OCI-LY3 (cell line): ENCODE measurements around the gene FRMD3.

ENCODE experiments used
- H2AFZ ChIP-seq: fragments of 200-600, 300-600 bp; shearing (Covaris generic); 2 replicates; pipeline ENCODE4 v1.6.0; 2014; ENCODE audit warnings: antibody characterized with exemption, low read depth, low read length
- H3K27ac ChIP-seq: fragments of 200-600, 300-600 bp; sonication (generic); 2 replicates; pipeline ENCODE4 v1.5.1; 2014; ENCODE audit warnings: mild to moderate bottlenecking, low read length, moderate library complexity, mixed read lengths
- H3K27me3 ChIP-seq: fragments of 200-600, 300-600 bp; sonication (generic); 2 replicates; pipeline ENCODE4 v1.6.1; 2014; ENCODE audit warnings: low read depth, low read length, mixed read lengths
- H3K36me3 ChIP-seq: fragments of 200-600, 300-600 bp; sonication (generic); replicated peaks from 2 replicates; pipeline ENCODE3; 2014; ENCODE audit warnings: low read depth, low read length, mixed read lengths
- H3K4me1 ChIP-seq: fragments of 300-600, 200-600 bp; sonication (generic); 2 replicates; pipeline ENCODE4 v1.6.1; 2014; ENCODE audit warnings: low read length, mixed read lengths
- H3K4me2 ChIP-seq: fragments of 200-600, 300-600 bp; sonication (generic); 2 replicates; pipeline ENCODE4 v1.6.1; 2014; ENCODE audit warnings: low read length, mixed read lengths
- H3K4me3 ChIP-seq: fragments of 300-600, 200-600 bp; sonication (generic); 2 replicates; pipeline ENCODE4 v1.5.1; 2014; ENCODE audit warnings: antibody characterized with exemption, mild to moderate bottlenecking, low read length, moderate library complexity
- H3K79me2 ChIP-seq: fragments of 300-600, 200-600 bp; shearing (Covaris generic); 2 replicates; pipeline ENCODE4 v1.6.1; 2014; ENCODE audit warnings: mild to moderate bottlenecking, low read length, mixed read lengths
- H3K9ac ChIP-seq: fragments of 300-600, 200-600 bp; shearing (Covaris generic); 2 replicates; pipeline ENCODE4 v1.6.0; 2014; ENCODE audit warnings: mild to moderate bottlenecking, low read length, moderate library complexity
- H3K9me3 ChIP-seq: fragments of 200-600, 300-600 bp; shearing (Covaris generic); 2 replicates; pipeline ENCODE4 v1.6.1; 2014; ENCODE audit warnings: low read length, mixed read lengths; ENCODE audit not compliant: insufficient read depth
- H4K20me1 ChIP-seq: fragments of 200-600, 300-600 bp; sonication (generic); 2 replicates; pipeline ENCODE4 v1.6.1; 2016; ENCODE audit warnings: low read length, mixed read lengths; ENCODE audit not compliant: insufficient read depth
- EZH2phosphoT487 ChIP-seq: fragments of 200-600 bp; shearing (Covaris generic); IDR thresholded peaks from 2 replicates; pipeline ENCODE4 v1.6.1; 2018; ENCODE audit warnings: antibody characterized with exemption, mixed run types, low read depth
- TF ChIP-seq, protein P1 (sequence below): fragments of 200-600, 300-600 bp; sonication (generic); IDR thresholded peaks from 2 replicates; pipeline ENCODE4 v1.5.1; 2014; ENCODE audit warnings: antibody characterized with exemption, low read length, low read depth

FRMD3 gene

DNA sequence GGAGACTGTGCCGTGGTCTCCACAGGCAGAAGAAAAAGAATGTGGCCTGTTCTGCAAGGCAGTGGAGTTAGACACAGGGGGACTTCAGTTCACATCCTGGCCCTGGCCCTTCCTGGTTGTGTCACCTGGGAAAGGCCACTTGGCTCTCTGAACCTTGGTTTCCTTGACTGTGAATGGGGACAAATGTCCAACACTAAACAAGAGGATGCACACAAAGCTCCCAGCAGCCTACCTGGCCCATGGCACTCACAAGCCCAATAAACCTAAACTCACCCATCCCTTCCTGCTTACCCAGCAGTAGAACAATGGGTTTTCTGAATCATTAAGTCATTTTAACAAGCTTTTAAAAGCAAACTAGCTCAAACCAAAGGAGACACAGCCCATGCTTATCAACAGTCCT, 103.9 kb downstream of the FRMD3 start:
- H3K4me1 ChIP-seq, result peaks cover 6% of the 10 kb centered on the region
- no peak overlapping the region for H3K9ac ChIP-seq
- no peak overlapping the region for H3K4me3 ChIP-seq
- H3K79me2 ChIP-seq, result no peaks in the 10 kb centered on the region
- no peak overlapping the region for H3K4me2 ChIP-seq
- H3K27me3 ChIP-seq, result no peaks in the 10 kb centered on the region
- no peak overlapping the region for H3K27ac ChIP-seq
- no peaks in the 10 kb centered on the region for H4K20me1 ChIP-seq
- no peak overlapping the region for H2AFZ ChIP-seq
- no peak for TF ChIP-seq EZH2phosphoT487
- TF ChIP-seq, protein P1, sequence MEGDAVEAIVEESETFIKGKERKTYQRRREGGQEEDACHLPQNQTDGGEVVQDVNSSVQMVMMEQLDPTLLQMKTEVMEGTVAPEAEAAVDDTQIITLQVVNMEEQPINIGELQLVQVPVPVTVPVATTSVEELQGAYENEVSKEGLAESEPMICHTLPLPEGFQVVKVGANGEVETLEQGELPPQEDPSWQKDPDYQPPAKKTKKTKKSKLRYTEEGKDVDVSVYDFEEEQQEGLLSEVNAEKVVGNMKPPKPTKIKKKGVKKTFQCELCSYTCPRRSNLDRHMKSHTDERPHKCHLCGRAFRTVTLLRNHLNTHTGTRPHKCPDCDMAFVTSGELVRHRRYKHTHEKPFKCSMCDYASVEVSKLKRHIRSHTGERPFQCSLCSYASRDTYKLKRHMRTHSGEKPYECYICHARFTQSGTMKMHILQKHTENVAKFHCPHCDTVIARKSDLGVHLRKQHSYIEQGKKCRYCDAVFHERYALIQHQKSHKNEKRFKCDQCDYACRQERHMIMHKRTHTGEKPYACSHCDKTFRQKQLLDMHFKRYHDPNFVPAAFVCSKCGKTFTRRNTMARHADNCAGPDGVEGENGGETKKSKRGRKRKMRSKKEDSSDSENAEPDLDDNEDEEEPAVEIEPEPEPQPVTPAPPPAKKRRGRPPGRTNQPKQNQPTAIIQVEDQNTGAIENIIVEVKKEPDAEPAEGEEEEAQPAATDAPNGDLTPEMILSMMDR, result no peak
- peaks cover 13% of the 10 kb centered on the region for H3K36me3 ChIP-seq
- H3K9me3 ChIP-seq, result no peaks in the 10 kb centered on the region

DNA sequence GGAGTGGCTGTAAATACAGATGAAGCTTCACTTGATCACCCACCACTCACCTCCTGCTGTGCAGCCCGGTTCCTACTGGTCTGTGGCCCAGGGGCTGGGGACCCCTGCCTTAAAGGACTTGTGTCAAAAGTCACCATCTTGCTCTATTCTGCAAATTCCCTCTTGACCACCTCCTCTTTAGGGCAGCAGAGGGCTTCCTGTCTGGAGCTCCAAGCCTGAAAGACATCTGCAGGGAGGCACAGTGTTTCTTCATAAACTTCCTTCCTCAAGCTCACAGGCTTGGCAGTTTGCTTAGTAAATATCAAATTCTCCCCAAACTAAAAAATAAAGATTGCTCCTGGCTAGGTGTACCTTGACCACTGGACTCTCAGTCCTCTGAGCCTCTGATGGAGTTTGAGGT, 104.4 kb downstream of the FRMD3 start:
- Histone ChIP-seq H3K9ac (no peak overlapping the region), H3K4me1 (peaks cover 6% of the 10 kb centered on the region), H3K4me2 (no peak overlapping the region), H3K9me3 (no peaks in the 10 kb centered on the region), H2AFZ (no peak overlapping the region), H3K4me3 (no peak overlapping the region), H3K27ac (no peak overlapping the region), H3K36me3 (peaks cover 13% of the 10 kb centered on the region), H3K79me2 (no peaks in the 10 kb centered on the region), H4K20me1 (no peaks in the 10 kb centered on the region), H3K27me3 (no peaks in the 10 kb centered on the region)
- no peak for TF ChIP-seq EZH2phosphoT487
- TF ChIP-seq, protein P1, result no peak

DNA sequence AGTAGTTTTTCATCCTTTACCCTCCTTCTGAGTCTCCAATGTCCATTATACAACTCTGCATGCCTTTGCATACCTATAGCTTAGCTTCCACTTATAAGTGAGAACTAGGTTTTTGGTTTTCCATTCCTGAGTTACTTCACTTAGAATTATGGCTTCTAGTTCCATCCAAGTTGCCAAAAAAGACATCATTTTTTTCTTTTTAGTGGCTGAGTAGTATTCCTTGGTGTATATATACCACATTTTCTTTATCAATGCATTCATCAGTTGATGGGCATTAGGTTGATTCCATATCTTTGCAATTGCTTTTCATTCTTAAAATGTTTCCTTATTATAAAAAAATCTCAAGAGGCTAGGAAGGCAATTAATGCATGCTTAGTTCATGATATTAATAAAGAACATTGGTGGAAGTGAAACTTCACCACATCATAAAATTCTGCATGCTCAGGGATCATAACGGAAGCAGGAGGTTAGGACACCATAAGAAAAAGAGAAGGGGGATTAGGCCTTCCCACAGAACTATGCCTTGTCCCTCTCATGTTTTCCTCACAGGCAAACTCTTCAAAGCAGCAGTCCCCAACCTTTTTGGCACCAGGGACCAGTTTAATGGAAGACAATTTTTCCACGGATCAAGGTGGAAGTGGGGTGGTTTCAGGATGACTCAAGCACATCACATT, 105.2 kb downstream of the FRMD3 start:
- H3K4me1 ChIP-seq, result peaks cover 6% of the 10 kb centered on the region
- no peaks in the 10 kb centered on the region for H3K9me3 ChIP-seq
- TF ChIP-seq EZH2phosphoT487, result no peak
- TF ChIP-seq, protein P1, result no peak
- no peak overlapping the region for H2AFZ ChIP-seq
- H3K27ac ChIP-seq, result no peak overlapping the region
- no peaks in the 10 kb centered on the region for H3K79me2 ChIP-seq
- peaks cover 13% of the 10 kb centered on the region for H3K36me3 ChIP-seq
- H3K27me3 ChIP-seq, result no peaks in the 10 kb centered on the region
- no peaks in the 10 kb centered on the region for H4K20me1 ChIP-seq
- no peak overlapping the region for H3K9ac ChIP-seq
- H3K4me2 ChIP-seq, result no peak overlapping the region
- H3K4me3 ChIP-seq, result no peak overlapping the region

DNA sequence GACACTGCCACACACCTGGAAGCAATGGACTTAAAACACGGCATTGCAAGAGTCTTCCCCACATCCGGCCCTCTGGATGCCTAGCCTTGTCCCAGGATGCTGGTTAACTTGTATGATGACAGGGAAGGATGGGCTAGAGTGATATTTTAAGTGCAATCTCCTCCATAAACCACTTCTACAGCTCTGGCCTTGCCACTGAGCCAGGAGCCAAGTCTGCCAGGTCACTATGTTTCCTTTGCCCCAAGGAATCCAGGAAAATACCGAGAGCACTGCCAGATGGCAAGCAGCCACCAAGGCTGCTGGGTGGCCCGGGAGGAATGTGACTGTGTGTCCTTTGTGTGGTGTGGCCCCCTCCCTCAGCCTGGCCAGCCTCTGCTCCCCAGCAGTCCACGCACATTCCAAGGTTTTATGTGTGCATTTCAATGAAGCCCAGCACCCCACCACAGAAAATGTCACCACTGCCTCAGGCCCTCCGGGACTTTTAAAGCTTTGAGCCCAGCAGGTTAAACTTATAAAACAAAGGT, 106.0 kb downstream of the FRMD3 start:
- peaks cover 6% of the 10 kb centered on the region for H3K4me1 ChIP-seq
- H3K27me3 ChIP-seq, result no peaks in the 10 kb centered on the region
- no peaks in the 10 kb centered on the region for H3K9me3 ChIP-seq
- H4K20me1 ChIP-seq, result no peaks in the 10 kb centered on the region
- no peaks in the 10 kb centered on the region for H3K79me2 ChIP-seq
- peaks cover 13% of the 10 kb centered on the region for H3K36me3 ChIP-seq
- no peak overlapping the region for H3K9ac ChIP-seq
- H3K4me2 ChIP-seq, result no peak overlapping the region
- no peak overlapping the region for H2AFZ ChIP-seq
- TF ChIP-seq, protein P1, result no peak
- no peak overlapping the region for H3K27ac ChIP-seq
- H3K4me3 ChIP-seq, result no peak overlapping the region
